K562 (cell line): Measurements from ENCODE around the gene ASPRV1. TPM values are rescaled to one million over a fixed set of nuclear protein-coding genes. Genes with fewer than 3 reads are reported as not detected.

Experiments
- BRF1 ChIP-seq: IDR thresholded peaks from 3 replicates; pipeline ENCODE4 v1.6.1; 2011; ENCODE audit warnings: borderline replicate concordance, mild to moderate bottlenecking; ENCODE audit not compliant: insufficient read length; ENCODE audit errors: extremely low read depth
- DDX20 ChIP-seq: fragments of 450-650 bp; IDR thresholded peaks from 2 replicates; pipeline ENCODE4 v1.6.1; 2016; ENCODE audit warnings: missing genetic modification characterization, low read depth, mild to moderate bottlenecking, missing compliant biosample characterization, moderate library complexity
- DMBX1 ChIP-seq: fragments of 250-450 bp; sonication (Bioruptor Pico); IDR thresholded peaks from 2 replicates; pipeline ENCODE4 v1.8.0; 2022; ENCODE audit warnings: inconsistent platforms, mild to moderate bottlenecking, moderate library complexity, borderline replicate concordance
- DNMT1 ChIP-seq: fragments of 450-650 bp; IDR thresholded peaks from 2 replicates; pipeline ENCODE4 v1.6.1; 2016; ENCODE audit warnings: antibody characterized with exemption, mild to moderate bottlenecking
- FOXA1 ChIP-seq: fragments of 450-650 bp; IDR thresholded peaks from 2 replicates; pipeline ENCODE4 v1.6.1; 2016; ENCODE audit warnings: mild to moderate bottlenecking, borderline replicate concordance
- KHSRP ChIP-seq: fragments of 450-650 bp; IDR thresholded peaks from 2 replicates; pipeline ENCODE4 v1.6.1; 2017
- MAX ChIP-seq: sonication (generic); formaldehyde crosslinking; IDR thresholded peaks from 2 replicates; pipeline ENCODE4 v1.9.0; 2022; ENCODE audit warnings: mild to moderate bottlenecking, missing genetic modification reagents
- NCOR1 ChIP-seq: fragments of 450-650 bp; IDR thresholded peaks from 2 replicates; pipeline ENCODE4 v1.6.1; 2016; ENCODE audit warnings: mild to moderate bottlenecking, moderate library complexity
- NFATC3 ChIP-seq: fragments of 450-650 bp; IDR thresholded peaks from 2 replicates; pipeline ENCODE4 v1.6.1; 2017; ENCODE audit warnings: mild to moderate bottlenecking
- NFRKB ChIP-seq: fragments of 450-650 bp; IDR thresholded peaks from 2 replicates; pipeline ENCODE4 v1.6.1; 2016; ENCODE audit warnings: low read depth
- OTX1 ChIP-seq: fragments of 450-650 bp; formaldehyde crosslinking; IDR thresholded peaks from 2 replicates; pipeline ENCODE4 v1.4.0; 2022; ENCODE audit warnings: mild to moderate bottlenecking
- POLR2AphosphoS2 ChIP-seq: IDR thresholded peaks from 2 replicates; pipeline ENCODE4 v1.6.1; 2012; ENCODE audit warnings: low read length, improper control_type of control experiment
- RBM22 ChIP-seq: fragments of 200-400 bp; formaldehyde crosslinking; IDR thresholded peaks from 2 replicates; pipeline ENCODE4 v1.6.1; 2018; ENCODE audit warnings: low read length, low read depth; ENCODE audit not compliant: poor library complexity, severe bottlenecking
- SNAPC5 ChIP-seq: fragments of 250-450 bp; sonication (Bioruptor Pico); IDR thresholded peaks from 2 replicates; pipeline ENCODE4 v1.8.0; 2021; ENCODE audit warnings: moderate library complexity, mild to moderate bottlenecking, inconsistent platforms
- SRF ChIP-seq, 2 experiments: fragments of 250-450, 450-650 bp in 1 of 2; sonication (Bioruptor Pico) in 1 of 2; sonication (generic) in 1 of 2; formaldehyde crosslinking; IDR thresholded peaks; 2 replicates each; pipeline versions ENCODE4 v1.5.0 to v1.5.1; 2020 to 2022; ENCODE audit warnings: mild to moderate bottlenecking in 1 of 2, missing genetic modification reagents in 1 of 2
- TEAD1 ChIP-seq, 2 experiments: fragments of 450-650 bp in 1 of 2; sonication (generic) in 1 of 2; formaldehyde crosslinking; IDR thresholded peaks; 2 replicates each; pipeline versions ENCODE4 v1.4.0 to v1.8.0; 2020 to 2022; ENCODE audit warnings: mild to moderate bottlenecking in 2 of 2, missing genetic modification reagents in 1 of 2
- TGIF2 ChIP-seq: sonication (generic); formaldehyde crosslinking; IDR thresholded peaks from 2 replicates; pipeline ENCODE4 v1.8.1; 2022; ENCODE audit warnings: mild to moderate bottlenecking, missing genetic modification reagents, moderate library complexity
- U2AF1 ChIP-seq: fragments of 200-400 bp; formaldehyde crosslinking; optimal IDR thresholded peaks from 2 replicates; pipeline ENCODE3; 2017; ENCODE audit warnings: mild to moderate bottlenecking, low read depth, low read length, moderate library complexity
- VEZF1 ChIP-seq: fragments of 200-800 bp; sonication (Bioruptor generic); IDR thresholded peaks from 2 replicates; pipeline ENCODE4 v1.6.1; 2017; ENCODE audit warnings: missing genetic modification characterization, missing compliant biosample characterization
- ZNF184 ChIP-seq: sonication (generic); formaldehyde crosslinking; IDR thresholded peaks from 2 replicates; pipeline ENCODE4 v1.5.0; 2020; ENCODE audit warnings: missing genetic modification reagents
- ZNF232 ChIP-seq: sonication (generic); formaldehyde crosslinking; IDR thresholded peaks from 2 replicates; pipeline ENCODE4 v1.8.0; 2022; ENCODE audit warnings: mild to moderate bottlenecking, missing genetic modification reagents
- ZNF239 ChIP-seq: fragments of 250-450 bp; sonication (Bioruptor Pico); IDR thresholded peaks from 2 replicates; pipeline ENCODE4 v1.4.0; 2020; ENCODE audit warnings: mild to moderate bottlenecking
- ZSCAN29 ChIP-seq: fragments of 450-650 bp; IDR thresholded peaks from 2 replicates; pipeline ENCODE4 v1.6.1; 2017
- ZZZ3 ChIP-seq: fragments of 450-650 bp; IDR thresholded peaks from 2 replicates; pipeline ENCODE4 v1.6.1; 2016; ENCODE audit warnings: antibody characterized with exemption, mild to moderate bottlenecking, moderate library complexity
- polyA plus RNA-seq, 8 experiments: library from polyadenylated mRNA; depleted of rRNA in 4 of 8; stranded (reverse) in 5 of 8; unstranded in 3 of 8; fragments of >200 nt; fragmentation: Nextera tagmentation in 2 of 8; fragmentation: Illumina TruSeq in 1 of 8; extraction: Ambion mirVana in 2 of 8; extraction: Trizol in 1 of 8; gene quantifications; 2 replicates each; pipeline versions ENCODE4 v1.2.1 to v1.2.3, GENCODE V29; 2011 to 2014; ENCODE audit warnings: inconsistent platforms in 1 of 8, missing spikeins in 1 of 8
- total RNA-seq, 7 experiments: library from RNA; depleted of rRNA in 6 of 7; stranded (reverse); fragments of >200 nt in 6 of 7; fragmentation: Illumina TruSeq in 2 of 7; extraction: Trizol in 2 of 7; gene quantifications; 2 replicates each; pipeline versions ENCODE4 v1.2.1 to v1.2.3, GENCODE V29; 2011 to 2021; ENCODE audit warnings: low replicate concordance in 1 of 7
- TF ChIP-seq, protein P1 (sequence below): fragments of 250-450 bp; sonication (Bioruptor Pico); IDR thresholded peaks from 2 replicates; pipeline ENCODE4 v1.9.0; 2021; ENCODE audit warnings: mild to moderate bottlenecking, inconsistent platforms
- TF ChIP-seq, protein P2 (sequence below): fragments of 450-650 bp; IDR thresholded peaks from 2 replicates; pipeline ENCODE4 v1.6.1; 2016; ENCODE audit warnings: missing biosample characterization, missing genetic modification characterization

ASPRV1 gene
- total and polyA plus RNA-seq, 9 of the 15 experiments (the other 6 are each of a cell fraction or from before 2014, with no cell fraction given) = 0.17 to 0.72 (median 0.47) TPM; not detected in 1

DNA sequence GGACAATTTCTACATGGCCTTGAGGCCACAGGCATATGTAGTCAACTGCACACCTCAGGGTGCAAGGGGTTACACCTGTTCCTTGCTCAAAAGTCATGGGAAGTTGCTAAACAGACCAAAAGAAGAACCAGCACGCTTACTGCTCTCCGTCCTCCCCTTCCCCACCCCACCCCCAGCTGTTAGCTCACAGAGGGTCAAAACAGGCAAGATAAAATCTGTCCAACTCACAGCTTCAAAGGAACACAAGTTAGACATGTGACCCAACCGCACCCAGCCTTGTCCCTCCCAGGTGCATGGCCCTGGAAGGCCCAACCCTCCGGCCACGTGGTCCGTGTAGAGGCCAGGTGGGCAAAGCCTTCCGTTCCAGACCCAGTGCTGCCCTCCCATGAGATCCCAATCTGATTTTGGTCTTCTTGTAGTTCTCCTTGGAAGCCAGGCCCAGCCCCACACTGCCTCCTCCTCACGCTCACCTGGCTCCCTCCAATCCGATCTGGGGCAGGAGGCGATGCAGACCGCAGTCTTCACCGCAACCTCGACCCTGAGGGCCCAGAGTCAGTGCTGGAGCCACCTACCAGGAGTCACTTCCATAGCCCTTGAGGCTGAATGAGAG lies 14.5 kb upstream of the ASPRV1 start (continued):
- no peak for TF ChIP-seq U2AF1
- TF ChIP-seq TEAD1 (CRISPR knock-in tag; IDR thresholded peaks at IDR 0.05) = peak in 1 of 2 experiments; percentile 84; a peak in 2 of 4 replicates
- TF ChIP-seq DDX20 = peak; percentile 64; the same call in 1 of the 2 replicates
- no peak for TF ChIP-seq ZSCAN29
- TF ChIP-seq NFRKB = peak; percentile 73
- TF ChIP-seq NCOR1 = peak; percentile 51; the same call in 1 of the 2 replicates
- TF ChIP-seq BRF1 = no peak
- peak in 1 of 2 experiments; percentile 60; a peak in 2 of 4 replicates for TF ChIP-seq SRF (CRISPR knock-in tag; IDR thresholded peaks at IDR 0.05)
- peak; percentile 84 for TF ChIP-seq VEZF1 (CRISPR knock-in tag)
- TF ChIP-seq, protein P1, sequence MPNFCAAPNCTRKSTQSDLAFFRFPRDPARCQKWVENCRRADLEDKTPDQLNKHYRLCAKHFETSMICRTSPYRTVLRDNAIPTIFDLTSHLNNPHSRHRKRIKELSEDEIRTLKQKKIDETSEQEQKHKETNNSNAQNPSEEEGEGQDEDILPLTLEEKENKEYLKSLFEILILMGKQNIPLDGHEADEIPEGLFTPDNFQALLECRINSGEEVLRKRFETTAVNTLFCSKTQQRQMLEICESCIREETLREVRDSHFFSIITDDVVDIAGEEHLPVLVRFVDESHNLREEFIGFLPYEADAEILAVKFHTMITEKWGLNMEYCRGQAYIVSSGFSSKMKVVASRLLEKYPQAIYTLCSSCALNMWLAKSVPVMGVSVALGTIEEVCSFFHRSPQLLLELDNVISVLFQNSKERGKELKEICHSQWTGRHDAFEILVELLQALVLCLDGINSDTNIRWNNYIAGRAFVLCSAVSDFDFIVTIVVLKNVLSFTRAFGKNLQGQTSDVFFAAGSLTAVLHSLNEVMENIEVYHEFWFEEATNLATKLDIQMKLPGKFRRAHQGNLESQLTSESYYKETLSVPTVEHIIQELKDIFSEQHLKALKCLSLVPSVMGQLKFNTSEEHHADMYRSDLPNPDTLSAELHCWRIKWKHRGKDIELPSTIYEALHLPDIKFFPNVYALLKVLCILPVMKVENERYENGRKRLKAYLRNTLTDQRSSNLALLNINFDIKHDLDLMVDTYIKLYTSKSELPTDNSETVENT = peak; percentile 37; the same call in 1 of the 2 replicates
- TF ChIP-seq RBM22 = no peak
- no peak for TF ChIP-seq ZZZ3
- no peak for TF ChIP-seq FOXA1
- peak; percentile 94 for TF ChIP-seq MAX
- 0 out of 2 replicates have a peak, but pooled peaks have one; percentile 45 for TF ChIP-seq ZNF232 (CRISPR knock-in tag)
- no peak for TF ChIP-seq ZNF184 (CRISPR knock-in tag)
- no peak for TF ChIP-seq POLR2AphosphoS2
- no peak for TF ChIP-seq KHSRP
- no peak for TF ChIP-seq DNMT1
- TF ChIP-seq NFATC3 = no peak
- TF ChIP-seq, protein P2, sequence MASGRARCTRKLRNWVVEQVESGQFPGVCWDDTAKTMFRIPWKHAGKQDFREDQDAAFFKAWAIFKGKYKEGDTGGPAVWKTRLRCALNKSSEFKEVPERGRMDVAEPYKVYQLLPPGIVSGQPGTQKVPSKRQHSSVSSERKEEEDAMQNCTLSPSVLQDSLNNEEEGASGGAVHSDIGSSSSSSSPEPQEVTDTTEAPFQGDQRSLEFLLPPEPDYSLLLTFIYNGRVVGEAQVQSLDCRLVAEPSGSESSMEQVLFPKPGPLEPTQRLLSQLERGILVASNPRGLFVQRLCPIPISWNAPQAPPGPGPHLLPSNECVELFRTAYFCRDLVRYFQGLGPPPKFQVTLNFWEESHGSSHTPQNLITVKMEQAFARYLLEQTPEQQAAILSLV (tag) = peak; percentile 74
- TF ChIP-seq SNAPC5 = no peak
- TF ChIP-seq DMBX1 (CRISPR knock-in tag) = peak; percentile 95
- peak; percentile 63 for TF ChIP-seq ZNF239
- TF ChIP-seq OTX1 (CRISPR knock-in tag) = 0 out of 2 replicates have a peak, but pooled peaks have one; percentile 22
- TF ChIP-seq TGIF2 (CRISPR knock-in tag) = no peak
